DOHH2 (cell line): Measurements from ENCODE around the gene ARFGEF3.

ENCODE experiments used
- CTCF ChIP-seq: fragments of 200-600 bp; sonication (generic); IDR thresholded peaks from one replicate; pipeline ENCODE4 v1.5.1; 2014; ENCODE audit warnings: antibody characterized with exemption, mild to moderate bottlenecking, low read depth, low read length; ENCODE audit not compliant: poor library complexity, severe bottlenecking
- EZH2phosphoT487 ChIP-seq: fragments of 200-600 bp; sonication (generic); IDR thresholded peaks from 2 replicates; pipeline ENCODE4 v1.6.1; 2017; ENCODE audit warnings: borderline replicate concordance, mild to moderate bottlenecking, antibody characterized with exemption, low read length, moderate library complexity, mixed read lengths

DNA sequence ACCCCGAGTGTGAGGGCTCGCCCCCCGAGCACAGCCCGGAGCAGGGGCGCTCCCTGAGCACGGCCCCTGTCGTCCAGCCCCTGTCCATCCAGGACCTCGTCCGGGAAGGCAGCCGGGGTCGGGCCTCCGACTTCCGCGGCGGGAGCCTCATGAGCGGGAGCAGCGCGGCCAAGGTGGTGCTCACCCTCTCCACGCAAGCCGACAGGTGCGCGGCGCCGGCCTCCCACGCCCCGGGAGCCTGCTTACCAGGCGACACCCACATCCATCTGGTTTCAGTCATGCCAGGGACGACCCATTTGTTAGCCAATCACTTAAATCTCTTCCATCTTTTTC is 130.1 kb downstream of the ARFGEF3 start:
- no peak for TF ChIP-seq CTCF
- TF ChIP-seq EZH2phosphoT487: no peak
